Gastrocnemius medialis (tissue), 4 donors: ENCODE measurements around the gene ZNRF1. TPM values are rescaled to one million over a fixed set of nuclear protein-coding genes. Genes with fewer than 3 reads are reported as not detected.
"Not testable (repeated sequence)": the region's sequence is repeated elsewhere in the genome, so short reads cannot be mapped to it uniquely, and the experiment has no call there.

Source experiments
- ATAC-seq, 2 donors: fragments of 150-250 bp; one replicate each; pipeline ENCODE4 v1.9.1; 2016
- DNase-seq, 2 donors: peaks; one replicate each; pipeline ENCODE4 v3.0.0-alpha.2; 2019
- H3K27ac ChIP-seq, 4 donors: fragments of 200-600 bp; sonication (generic); 1 replicate in 1 of 4; 2 replicates in 3 of 4; pipeline ENCODE4 v1.5.1; 2016 to 2018; ENCODE audit warnings: mild to moderate bottlenecking in 2 of 4, moderate library complexity in 1 of 4
- H3K27me3 ChIP-seq, 3 donors: fragments of 200-600 bp; sonication (generic) in 2 of 3; 1 replicate in 1 of 3; 2 replicates in 2 of 3; pipeline versions ENCODE4 v1.5.1 to v1.6.0; 2016 to 2019; ENCODE audit warnings: mild to moderate bottlenecking in 1 of 3, moderate library complexity in 1 of 3
- H3K36me3 ChIP-seq, 2 donors: fragments of 200-600 bp; sonication (generic) in 1 of 2; one replicate each; pipeline ENCODE4 v1.5.1; 2017 to 2018
- H3K4me1 ChIP-seq, 2 donors: fragments of 200-600 bp; sonication (generic) in 1 of 2; one replicate each; pipeline ENCODE4 v1.5.1; 2016 to 2017; ENCODE audit warnings: mild to moderate bottlenecking in 2 of 2
- H3K4me3 ChIP-seq, 4 donors: fragments of 200-600 bp; sonication (generic) in 3 of 4; 1 replicate in 1 of 4; 2 replicates in 3 of 4; pipeline ENCODE4 v1.5.1; 2016 to 2019; ENCODE audit warnings: mild to moderate bottlenecking in 2 of 4
- H3K9me3 ChIP-seq, 3 donors: fragments of 200-600 bp; sonication (generic) in 2 of 3; 1 replicate in 1 of 3; 2 replicates in 2 of 3; pipeline ENCODE4 v1.5.1; 2016 to 2019
- CTCF ChIP-seq, 5 experiments: fragments of 450-650 bp in 3 of 5; fragments of 200-600 bp in 2 of 5; sonication (generic) in 2 of 5; IDR thresholded peaks in 4 of 5; conservative IDR thresholded peaks in 1 of 5; 1 replicate in 4 of 5; 2 replicates in 1 of 5; pipeline ENCODE4 v1.5.1; 2016 to 2019; ENCODE audit warnings: antibody characterized with exemption in 5 of 5, mild to moderate bottlenecking in 3 of 5, moderate library complexity in 3 of 5
- POLR2A ChIP-seq, 2 donors: fragments of 450-650 bp; IDR thresholded peaks; one replicate each; pipeline ENCODE4 v1.6.1; 2017; ENCODE audit warnings: antibody characterized with exemption in 2 of 2, mild to moderate bottlenecking in 2 of 2, moderate library complexity in 2 of 2
- in situ Hi-C, 4 donors: fragments of 200-750 bp; cut with MboI; loops; one replicate each; pipeline versions ENCODE4 v1.15.0 to v1.8.0; 2017; ENCODE audit warnings: low sequenced_read_pairs in 4 of 4
- intact Hi-C: fragments of 100-400 bp; cut with DNase I; formaldehyde crosslinking; loops from one replicate; pipeline ENCODE4 v1.15.1; 2023; ENCODE audit warnings: low total_unique reads
- total RNA-seq, 4 donors: library from RNA; depleted of rRNA; stranded (reverse); fragments of >200 nt; gene quantifications; one replicate each; pipeline versions ENCODE4 v1.1.0 to v1.2.3, GENCODE V29; 2016

ZNRF1 gene
- total RNA-seq, 4 donors from 2014 or later, result 21.7 to 37.1 (median 30.2) TPM

GRCh38 chr16:74984194-74984528 is 14.7 kb upstream of the ZNRF1 start:
- Histone ChIP-seq H3K27me3 (no peaks in the 10 kb centered on the region), H3K27ac (peak overlapping the region; percentile 84 to 96 (median 92)), H3K36me3 (no peaks in the 10 kb centered on the region), H3K4me3 (peak overlapping the region; percentile 84 to 100 (median 97)), H3K4me1 (peaks cover 0 to 17% of the 10 kb centered on the region in 2 donors), H3K9me3 (no peaks in the 10 kb centered on the region)
- ATAC-seq, result no peak
- TF ChIP-seq CTCF (IDR thresholded peaks at IDR 0.05 in 4 of 5, conservative IDR thresholded peaks at IDR 0.05 in 1 of 5) (no peak), POLR2A (IDR thresholded peaks at IDR 0.05) (no peak)
- in situ Hi-C loops (loop anchor here in 3 of 4 donors (25.0 kb wide), 3 partner anchors 403 to 653 kb away; partner anchors contain the start of genes KARS1 (in 1 of the 3) and TERF2IP (in 1 of the 3)), intact Hi-C loops (no loop called here)
- no peak for DNase-seq

- peak; percentile 99 to 100 for ATAC-seq
Observed at GRCh38 chr16:74984529-74985296, 14.1 kb upstream of the ZNRF1 start, which contains the start of gene WDR59. TSS of gene WDR59 (minus strand) at chr16:74985123. CDS start at chr16:74985017, 106 bp downstream.

GRCh38 chr16:74987027-74987681 is 11.7 kb upstream of the ZNRF1 start:
- Histone ChIP-seq H3K4me1 (peaks cover 0 to 17% of the 10 kb centered on the region in 2 donors), H3K9me3 (no peaks in the 10 kb centered on the region), H3K4me3 (no peak overlapping the region), H3K36me3 (no peaks in the 10 kb centered on the region), H3K27me3 (no peaks in the 10 kb centered on the region), H3K27ac (peak overlapping the region in 2 of 4 donors; percentile 62 to 96)
- TF ChIP-seq POLR2A (IDR thresholded peaks at IDR 0.05) (no peak), CTCF (IDR thresholded peaks at IDR 0.05 in 4 of 5, conservative IDR thresholded peaks at IDR 0.05 in 1 of 5) (no peak)
- intact Hi-C loops (no loop called here), in situ Hi-C loops (loop anchor here in 3 of 4 donors (25.0 kb wide), 3 partner anchors 400 to 650 kb away; partner anchors contain the start of genes KARS1 (in 1 of the 3) and TERF2IP (in 1 of the 3))
- ATAC-seq (no peak), DNase-seq (no peak)

More at GRCh38 chr16:74984529-74985296, 14.1 kb upstream of the ZNRF1 start, which contains the start of gene WDR59:
- DNase-seq, result peak; percentile 100
- Histone ChIP-seq H3K4me3 (peak within 1 kb of the TSS; percentile 84 to 100 (median 97)), H3K27me3 (no peaks in the 10 kb centered on the region), H3K4me1 (peaks cover 0 to 17% of the 10 kb centered on the region in 2 donors), H3K9me3 (no peaks in the 10 kb centered on the region), H3K27ac (peak within 1 kb of the TSS; percentile 84 to 96 (median 92)), H3K36me3 (no peaks in the 10 kb centered on the region)
- peak; percentile 68 to 77 for TF ChIP-seq POLR2A (IDR thresholded peaks at IDR 0.05)
- TF ChIP-seq CTCF (IDR thresholded peaks at IDR 0.05 in 4 of 5, conservative IDR thresholded peaks at IDR 0.05 in 1 of 5), result no peak
- intact Hi-C loops, result loop anchor here (1.0 kb wide), 1 partner anchor 450 kb away; no protein-coding TSS in a partner anchor
- in situ Hi-C loops, result loop anchor here in 3 of 4 donors (25.0 kb wide), 3 partner anchors 403 to 653 kb away; partner anchors contain the start of genes KARS1 (in 1 of the 3) and TERF2IP (in 1 of the 3)

GRCh38 chr16:74989864-74990263 is 9.0 kb upstream of the ZNRF1 start:
- H3K4me1 ChIP-seq, DNase-seq, H3K36me3 ChIP-seq, H3K27ac ChIP-seq, H3K9me3 ChIP-seq, H3K27me3 ChIP-seq, ATAC-seq, H3K4me3 ChIP-seq, intact Hi-C loops: not testable (repeated sequence)
- in situ Hi-C loops, result loop anchor here (5.0 to 25.0 kb wide), 4 partner anchors 127 to 647 kb away; partner anchors contain the start of genes KARS1 (in 1 of the 4), LDHD (in 1 of the 4) and TERF2IP (in 1 of the 4)
